NCI-H446 treated with DMSO at 0.1 percent for 48 hours (cell line): ENCODE measurements around the gene SMS.

ENCODE experiments used
- DNase-seq: peaks from one replicate; lab custom pipeline; 2025; lab: John Stamatoyannopoulos, UW

Gene SMS

DNA sequence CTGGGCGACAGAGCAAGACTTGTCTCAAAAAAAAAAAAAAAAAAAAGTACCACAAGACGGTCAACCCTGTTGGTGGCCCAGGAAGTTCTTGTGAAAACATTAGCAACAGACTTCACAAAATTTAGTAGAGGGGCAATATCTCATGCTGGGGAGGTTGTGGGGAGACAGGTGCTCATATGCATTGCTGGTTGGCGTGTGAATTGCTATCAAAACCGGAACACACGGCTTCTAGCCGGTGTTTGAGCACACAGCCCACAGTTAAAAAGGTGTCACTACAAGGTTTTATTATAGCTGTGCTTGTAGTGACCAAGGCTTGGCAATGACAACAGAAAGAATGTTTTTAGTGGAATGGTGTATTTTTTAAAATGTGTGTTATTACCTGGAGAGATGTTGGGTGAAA is 41.8 kb downstream of the SMS start:
- no peak for DNase-seq

DNA sequence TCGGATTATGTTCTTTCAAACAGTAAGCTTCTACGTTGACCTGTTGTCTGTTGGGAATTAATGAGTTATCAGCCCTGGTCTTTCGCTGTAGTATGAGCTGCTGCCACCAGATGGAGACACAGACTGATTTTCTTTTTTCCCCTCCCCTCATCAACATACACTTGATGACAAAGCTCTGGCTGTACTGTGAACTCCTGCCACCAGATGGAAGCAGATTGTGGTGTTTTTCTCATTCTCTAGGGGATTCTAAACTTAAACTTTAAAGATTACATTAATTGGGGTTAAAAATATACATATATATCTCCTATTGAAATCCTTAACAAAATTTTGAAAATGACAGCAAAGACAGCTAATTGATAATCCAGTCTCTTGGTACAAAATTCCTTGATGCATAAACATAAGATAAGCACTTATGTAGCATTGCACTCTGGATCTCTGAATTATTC is 44.8 kb downstream of the SMS start:
- DNase-seq = peak; percentile 69

DNA sequence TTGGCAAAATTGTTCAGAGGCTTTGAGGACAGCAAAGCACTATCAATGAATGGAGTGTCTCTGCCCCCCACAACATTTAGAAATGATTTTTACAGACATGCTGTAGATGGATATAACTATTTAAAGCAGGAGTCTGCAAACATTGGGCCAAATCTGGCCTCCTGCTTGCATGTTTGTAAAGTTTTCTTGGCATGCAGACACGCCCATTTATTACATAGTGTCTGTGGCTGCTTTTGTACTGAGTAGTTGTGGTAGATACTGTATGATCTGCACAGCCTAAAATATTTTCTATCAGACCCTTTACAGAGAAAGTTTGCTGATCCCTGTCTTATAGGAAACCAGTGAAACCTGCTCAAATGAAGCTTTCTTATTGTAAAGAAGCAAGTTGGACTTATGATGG is 46.1 kb downstream of the SMS start:
- DNase-seq = no peak

DNA sequence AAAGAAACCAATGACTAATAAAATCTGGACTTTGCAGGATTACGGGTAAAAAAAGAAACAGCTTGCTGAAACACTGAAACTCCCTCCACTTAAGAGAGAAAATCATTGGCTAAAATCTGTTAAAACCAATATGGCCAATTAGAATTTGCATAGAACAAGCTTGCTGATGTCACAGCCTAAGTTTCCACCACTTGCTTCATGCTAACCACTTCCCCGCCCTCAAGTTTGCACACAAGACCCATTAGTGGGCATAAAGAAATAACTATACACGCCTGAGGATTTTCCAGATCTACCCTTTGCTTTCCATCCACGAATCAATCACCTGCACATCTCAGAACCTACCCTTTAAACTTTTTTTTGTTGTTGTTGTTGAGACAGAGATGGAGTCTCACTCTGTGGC is 48.9 kb downstream of the SMS start:
- no peak for DNase-seq

DNA sequence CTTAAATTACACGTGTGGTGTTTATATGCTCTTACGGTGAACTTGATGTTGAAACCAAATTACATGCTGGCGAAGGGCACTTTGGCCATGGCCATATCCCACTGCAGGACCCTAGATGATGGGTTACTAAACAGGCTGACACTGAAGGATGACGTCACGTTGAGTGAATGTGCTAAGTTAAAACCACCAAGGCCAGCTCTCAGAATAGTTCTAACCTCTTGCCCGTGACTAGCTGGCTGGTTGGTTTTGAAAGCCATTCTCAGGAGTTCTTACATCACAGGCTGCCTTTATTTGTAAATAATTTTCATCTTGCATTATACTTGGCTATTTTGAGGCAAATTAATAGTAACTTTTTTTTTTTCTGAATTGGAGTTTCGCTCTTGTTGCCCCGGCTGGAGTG is 50.3 kb downstream of the SMS start:
- no peak for DNase-seq

DNA sequence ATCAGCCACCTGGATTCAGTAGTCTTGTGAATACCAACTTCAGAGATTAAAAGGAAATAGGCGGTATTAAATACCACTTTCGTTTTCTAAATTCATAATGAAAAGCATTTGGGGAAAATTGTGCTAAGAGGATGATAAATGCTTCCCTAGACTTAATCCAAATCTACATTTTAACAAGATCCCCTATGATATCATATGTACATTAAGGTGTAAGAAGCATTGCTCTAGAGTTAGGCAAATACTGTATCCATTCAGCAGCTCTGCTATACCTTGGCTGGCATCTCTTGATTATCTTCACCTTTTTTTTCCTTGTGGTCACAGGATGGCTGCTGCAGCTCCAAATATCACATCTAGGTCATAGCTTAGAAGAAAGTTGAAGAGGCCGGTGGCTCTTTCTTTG is 51.0 kb downstream of the SMS start:
- no peak for DNase-seq

DNA sequence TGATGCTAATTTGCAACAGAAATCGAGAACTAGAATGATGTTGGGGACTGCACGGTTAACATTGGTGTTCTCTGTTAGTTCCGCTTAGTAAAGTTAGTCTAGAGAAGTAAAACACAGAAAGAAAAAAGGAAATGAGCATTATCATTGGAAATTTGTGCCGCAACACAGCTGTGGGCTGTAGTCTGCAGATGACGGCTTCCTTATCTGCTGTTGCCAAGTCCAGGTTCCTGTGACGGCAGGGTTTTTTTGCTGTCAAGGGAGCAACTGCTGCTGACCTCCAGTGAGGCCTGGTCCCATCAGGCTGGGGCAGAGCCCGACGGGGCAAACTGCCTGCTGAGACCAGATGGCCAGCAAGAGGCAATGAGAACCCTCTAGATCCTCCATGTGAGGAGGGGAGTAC is 52.8 kb downstream of the SMS start:
- no peak for DNase-seq

DNA sequence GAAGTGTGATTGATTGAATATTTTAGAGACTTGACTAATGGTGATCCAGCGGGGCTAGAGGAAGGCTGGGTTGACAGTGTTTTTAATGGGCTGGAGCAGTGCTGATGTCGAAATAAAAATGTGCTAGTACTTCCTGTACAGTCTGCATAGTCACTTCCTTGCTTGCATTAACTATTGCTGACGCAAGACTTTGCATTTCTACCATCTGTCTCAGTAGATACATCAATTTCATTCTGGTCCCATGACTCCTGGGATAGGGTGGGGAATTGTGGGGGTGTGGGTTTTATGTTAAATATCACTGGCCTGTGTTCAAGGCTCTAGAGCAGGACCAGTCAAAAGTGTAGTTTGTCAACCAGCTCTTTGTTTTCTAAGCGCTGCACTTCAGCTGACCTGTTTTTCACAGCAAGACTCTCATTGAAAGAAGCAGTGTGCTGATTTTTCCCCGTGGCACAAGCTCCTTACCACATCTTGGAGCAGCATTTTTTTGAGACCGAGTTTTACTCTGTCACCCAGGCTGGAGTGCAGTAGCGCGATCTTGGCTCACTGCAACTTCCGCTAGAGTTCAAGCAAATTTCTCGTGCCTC is 56.5 kb downstream of the SMS start:
- DNase-seq = no peak

DNA sequence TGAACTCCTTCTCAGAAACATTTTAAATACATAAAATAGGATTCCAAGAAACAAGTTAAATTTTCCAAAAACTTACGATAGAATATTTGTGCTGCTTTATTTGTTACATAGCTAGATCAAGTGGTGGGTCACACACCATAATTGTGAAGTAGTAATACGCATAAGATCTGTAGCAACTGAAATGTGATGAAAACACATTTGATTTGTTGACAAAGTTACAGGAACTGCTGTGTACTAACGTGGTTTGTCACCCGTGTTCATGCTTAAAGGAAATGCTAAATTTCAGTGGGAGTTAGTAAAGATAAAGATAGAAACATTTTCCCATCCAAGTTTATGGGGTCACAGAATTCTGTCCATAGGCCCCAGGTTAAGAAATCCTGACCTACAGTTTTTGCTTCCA is 57.5 kb downstream of the SMS start:
- no peak for DNase-seq

DNA sequence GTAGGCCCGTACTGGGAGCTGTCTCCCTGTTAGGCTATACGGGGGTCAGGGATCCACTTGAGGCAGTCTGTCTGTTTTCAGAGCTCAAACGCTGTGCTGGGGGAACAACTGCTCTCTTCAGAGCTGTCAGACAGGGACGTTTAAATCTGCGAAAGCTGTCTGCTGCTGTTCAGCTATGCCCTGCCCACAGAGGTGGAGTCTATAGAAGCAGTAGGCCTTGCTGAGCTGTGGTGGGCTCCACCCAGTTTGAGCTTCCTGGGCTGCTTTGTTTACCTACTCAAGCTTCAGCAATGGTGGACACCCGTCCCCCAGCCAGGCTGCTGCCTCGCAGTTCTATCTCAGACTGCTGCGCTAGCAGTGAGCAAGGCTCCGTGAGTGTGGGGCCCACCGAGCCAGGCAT is 64.4 kb downstream of the SMS start:
- DNase-seq = no peak

DNA sequence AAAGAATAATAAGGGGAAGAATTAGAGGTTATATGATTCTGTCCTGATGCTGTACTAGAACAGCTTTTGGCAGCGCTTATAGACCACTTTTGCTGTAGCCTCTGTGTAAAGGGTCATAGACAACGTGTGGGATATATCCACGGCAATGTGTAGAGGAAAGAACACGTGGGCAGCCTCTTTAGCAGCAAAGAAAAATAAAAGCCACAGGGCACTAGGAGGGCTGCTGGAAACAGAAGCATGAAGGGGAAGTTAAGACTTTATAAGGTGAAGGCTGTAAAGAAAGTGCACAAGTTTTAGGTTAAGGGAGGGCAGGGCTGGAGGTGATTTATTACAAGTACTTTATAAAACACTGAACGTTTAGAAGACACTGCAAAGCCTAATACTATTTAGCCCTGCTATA is 71.5 kb downstream of the SMS start:
- no peak for DNase-seq

DNA sequence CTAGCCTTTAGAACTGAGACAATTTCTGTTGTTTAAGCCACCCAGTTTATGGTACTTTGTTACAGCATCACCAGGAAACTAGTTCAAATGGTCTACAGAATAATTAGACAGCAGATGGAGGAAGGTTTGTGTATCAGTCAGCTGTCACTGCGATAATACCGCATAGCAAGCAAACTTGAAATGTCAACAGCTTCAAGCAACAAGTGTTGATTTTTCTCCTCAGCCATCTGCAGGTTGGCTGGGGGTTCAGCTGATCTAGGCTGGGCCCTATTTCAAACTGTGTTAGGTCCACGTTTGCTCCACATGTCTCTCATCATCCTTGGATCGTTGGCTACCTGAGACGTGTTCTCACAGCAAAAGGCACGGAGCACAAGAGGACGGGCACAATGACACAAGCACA is 72.4 kb downstream of the SMS start:
- DNase-seq = no peak

DNA sequence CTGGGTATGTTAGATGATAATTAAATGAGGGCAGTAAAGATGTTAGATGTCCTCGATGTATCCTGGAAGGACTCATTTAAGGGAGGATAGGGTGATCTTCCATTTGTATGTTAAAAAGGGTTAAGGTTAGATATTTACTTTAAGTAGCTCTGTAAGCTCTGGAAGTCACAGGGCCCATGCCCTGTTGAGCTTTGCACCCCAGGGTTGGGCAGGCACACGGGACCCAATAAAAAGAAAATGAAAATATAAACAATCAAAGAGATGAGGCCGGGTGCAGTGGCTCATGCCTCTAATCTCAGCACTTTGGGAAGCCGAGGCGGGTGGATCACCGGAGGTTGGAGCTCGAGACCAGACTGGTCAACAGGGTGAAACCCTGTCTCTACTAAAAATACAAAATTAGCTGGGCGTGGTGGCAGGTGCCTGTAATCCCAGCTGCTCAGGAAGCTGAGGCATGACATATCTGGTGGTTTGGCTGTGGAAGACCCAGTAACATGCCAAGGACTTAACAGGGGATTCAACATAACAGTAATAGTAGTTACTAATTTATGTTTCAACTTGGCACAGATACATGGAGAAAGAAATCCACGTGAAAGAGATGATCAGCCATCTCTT is 74.7 kb downstream of the SMS start:
- DNase-seq = no peak

DNA sequence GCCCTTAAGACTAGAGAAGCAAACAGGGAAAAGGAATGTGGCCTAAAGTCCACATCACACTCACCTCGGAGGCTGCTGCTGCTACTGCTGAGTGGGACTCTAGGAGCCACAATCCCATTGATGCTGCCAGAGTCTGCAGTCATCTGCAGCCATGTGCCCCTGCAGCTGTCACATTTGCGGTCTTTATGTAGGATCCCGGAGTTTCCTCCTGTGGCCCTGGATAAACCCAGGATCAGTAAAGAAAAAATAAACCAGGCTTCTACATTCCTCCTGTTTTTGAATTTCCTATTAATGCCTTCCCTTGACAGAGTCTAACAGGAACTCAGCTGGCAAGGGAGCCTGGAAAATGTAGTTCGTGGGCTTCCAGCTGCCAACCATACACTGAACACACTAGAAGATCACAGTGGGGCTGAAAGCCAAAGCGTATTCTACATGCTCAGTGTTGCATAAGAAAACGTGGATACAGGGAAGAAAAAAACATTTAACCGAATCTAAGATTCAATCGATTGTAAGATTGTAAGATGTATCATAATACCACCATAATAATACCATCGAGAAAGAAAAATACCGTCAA is 81.3 kb downstream of the SMS start:
- peak; percentile 37 for DNase-seq

DNA sequence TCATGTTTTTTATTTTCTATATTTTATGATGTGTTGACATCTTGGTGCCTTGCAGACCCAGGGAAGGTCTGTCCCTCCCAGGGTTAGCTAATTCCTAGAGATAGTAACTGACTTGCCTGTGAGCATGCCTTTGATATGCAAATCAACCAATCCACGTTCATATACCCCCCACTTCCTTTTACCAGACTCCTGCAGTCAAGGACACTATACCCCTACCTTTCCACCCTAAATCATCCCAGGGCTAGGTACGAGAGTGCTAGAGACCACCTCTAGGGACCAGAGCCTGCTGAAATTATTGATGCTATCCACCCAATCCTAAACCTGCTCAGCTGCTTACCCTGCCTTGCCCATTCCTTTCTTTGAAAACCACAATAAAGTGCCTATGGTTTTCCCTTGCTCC is 84.1 kb downstream of the SMS start:
- no peak for DNase-seq

DNA sequence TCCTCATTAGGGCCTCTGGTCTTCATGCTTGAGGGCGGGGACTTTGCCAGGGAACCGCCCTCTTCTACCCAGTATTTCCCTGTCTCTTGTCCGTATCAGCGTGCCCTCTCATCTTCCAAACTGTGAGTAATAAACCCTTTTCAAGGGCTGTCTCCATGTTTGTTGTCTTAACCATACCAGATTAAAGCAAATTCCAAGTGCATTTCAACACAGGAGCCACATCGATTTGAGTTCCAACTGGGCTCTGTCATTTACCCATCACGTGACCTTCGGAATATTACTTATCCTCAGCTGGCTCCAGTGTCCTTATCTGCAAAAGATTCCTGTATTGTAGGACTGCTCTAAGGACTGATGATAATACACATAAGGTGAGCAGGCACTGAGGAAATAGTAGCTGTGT is 85.2 kb downstream of the SMS start:
- no peak for DNase-seq

DNA sequence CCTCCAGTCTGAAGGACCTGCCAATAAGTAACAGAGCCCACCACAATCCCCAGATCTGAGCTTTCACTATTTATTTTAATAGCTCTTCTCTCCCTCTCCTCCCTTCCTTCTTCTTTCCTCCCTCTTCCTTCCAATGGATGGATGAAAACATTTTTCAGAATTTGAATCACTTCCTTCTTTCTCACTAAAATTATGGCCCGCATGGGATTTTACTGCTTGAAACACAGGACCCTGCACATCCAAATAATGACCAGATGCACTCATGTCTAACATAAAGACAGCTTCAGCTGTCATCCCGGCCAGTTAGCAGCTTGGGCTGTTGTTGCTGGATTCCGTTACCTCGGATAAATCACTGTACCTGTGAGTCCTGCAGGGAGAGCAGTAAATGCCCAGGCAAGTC is 86.2 kb downstream of the SMS start:
- no peak for DNase-seq

DNA sequence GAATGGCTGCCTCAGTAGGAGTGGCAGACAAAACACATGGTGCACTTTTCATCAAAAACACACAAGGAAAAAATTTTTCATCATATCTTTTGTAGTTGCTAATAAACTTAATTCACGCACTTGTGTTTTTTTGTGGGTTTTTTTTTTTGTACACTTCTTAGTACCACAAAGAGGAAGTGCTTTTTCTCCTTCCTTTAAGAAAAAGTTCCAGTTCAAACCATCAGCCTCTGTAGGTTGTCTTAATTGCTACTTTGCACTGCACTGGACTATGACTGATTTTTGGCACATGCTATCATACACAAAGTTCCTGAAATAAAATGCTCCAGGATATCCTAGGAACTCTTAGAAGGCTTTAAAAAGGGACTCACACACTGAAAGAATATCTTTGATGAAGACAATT is 91.6 kb downstream of the SMS start, which contains the start of gene PHEX:
PHEX (plus strand) TSS at position 242 of the 400 bp plus-strand sequence. CDS start 681 bp downstream, outside the sequence.
- DNase-seq = no peak

DNA sequence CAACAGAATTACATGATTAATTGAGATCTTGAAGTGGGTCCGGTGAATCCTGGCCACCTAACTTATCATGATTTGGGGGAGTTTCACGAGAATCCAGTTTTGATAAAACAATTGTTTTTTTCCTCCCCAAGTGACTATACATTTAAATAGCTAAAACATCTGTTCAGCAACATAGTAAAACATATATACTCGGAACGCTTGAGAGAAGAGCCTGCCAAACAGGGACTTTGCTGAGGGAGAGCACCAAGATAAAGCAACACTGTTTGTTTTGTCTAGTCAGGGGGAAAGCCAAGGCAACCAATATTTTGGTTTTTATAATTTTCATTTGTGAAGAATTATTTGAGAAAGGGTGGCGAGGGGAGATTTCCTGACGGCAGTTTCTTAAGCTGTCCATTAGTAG is 92.0 kb downstream of the SMS start:
- DNase-seq = no peak

DNA sequence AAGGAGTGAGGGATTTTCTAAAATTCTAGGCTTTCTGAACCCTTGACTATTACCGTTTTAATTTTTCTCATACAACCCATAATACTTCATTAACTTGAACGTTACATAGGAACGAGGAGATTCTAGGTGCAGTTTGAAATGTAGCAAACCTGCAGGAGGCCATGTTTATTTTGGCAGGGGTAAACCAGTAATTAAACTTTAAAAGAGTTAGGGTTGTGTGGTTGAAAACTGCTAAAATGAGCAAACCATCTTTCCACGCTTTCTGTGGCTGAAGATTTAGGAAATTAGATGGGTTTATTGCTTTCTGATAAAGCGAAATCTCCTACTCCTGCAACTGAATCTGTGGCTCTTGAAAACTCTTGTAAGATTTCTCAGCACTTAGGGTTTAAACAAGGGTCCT is 93.3 kb downstream of the SMS start:
- no peak for DNase-seq

DNA sequence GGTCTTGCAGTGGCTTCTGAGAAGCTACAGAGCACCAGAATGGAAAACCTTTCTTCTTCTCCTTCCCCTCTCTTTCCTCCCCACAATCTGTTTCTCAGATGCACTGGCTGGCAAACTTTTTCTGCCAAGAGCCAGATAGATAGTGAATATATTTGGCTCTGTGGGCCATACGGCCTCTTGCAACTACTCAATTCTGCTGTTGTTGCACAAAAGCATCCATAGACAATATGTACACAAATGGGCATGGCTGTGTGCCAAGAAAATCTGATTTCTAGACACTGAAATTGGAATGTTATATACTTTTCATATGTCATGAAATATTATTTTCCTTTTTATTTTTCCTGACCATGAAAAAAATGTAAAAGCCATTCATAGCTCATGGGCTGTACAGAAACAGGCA is 94.7 kb downstream of the SMS start:
- peak; percentile 55 for DNase-seq

DNA sequence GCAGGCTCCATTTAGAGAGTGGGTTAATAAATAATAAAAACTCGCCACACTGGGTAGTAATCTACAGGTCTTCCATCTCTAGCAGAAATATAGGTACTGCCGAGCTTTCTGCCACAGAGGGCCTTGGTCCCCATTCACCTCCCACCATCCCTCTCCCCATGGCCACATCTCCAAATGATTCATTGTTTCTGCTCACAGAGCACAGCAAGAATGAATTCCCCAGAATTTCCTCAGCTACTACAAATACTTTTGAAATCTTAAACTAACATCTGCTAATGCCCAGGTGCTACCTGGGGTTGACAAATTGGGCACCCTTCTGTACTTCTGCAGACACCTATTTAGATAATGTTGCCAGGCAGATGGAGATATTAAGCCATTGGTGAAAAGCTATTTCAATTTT is 96.7 kb downstream of the SMS start:
- DNase-seq = no peak

DNA sequence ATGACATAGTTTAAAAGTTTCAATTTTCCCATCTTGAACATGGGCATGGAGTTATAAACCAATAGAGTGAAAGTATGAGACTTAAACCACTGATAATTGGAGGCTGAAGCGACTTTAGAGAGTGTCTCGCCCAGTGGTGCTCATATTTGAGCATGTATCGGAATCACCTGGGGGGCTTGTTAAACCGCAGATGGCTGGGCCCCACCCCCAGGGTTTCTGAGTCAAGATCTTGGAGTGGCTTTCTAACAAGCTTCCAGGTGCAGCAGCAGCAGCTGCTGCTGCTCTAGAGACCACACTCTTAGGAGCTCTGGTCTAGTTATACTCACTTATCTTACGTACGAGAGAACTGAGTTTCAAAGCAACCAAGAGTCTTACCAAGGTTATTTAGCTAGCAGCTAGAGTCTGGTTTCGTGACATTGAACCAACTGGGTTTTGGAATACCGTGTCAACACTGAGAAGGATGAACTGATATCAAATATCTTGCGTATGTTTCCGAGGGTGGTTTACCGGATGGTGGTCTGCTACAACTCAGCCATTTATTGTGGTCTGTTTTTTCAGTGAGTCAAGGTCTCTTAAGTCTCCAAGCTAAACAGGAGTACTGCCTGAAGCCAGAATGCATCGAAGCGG is 97.5 kb downstream of the SMS start:
- no peak for DNase-seq

DNA sequence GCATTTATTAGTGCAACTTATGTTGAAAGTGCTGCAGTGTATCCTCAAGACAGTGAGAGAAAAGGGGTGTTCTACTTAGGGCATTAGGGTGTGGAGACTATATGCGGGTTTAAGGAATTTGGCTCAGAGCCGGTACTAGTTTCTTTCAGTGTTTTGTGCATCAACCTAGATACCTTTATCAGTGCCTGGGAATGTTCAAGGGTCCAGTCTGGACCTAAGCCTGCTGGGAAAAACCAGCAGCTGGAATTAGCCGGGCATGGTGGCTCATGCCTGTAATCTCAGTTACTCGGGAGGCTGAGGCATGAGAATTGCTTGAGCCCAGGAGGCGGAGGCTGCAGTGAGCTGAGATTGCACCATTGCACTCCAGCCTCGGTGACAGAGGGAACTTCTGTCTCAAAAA is 99.0 kb downstream of the SMS start:
- DNase-seq = no peak
